ENCODE results near the gene GPR176. TPM values are rescaled to one million over a fixed set of nuclear protein-coding genes. Genes with fewer than 3 reads are reported as not detected.

Gene GPR176
- total and polyA plus RNA-seq, 4 donors: 18.2 to 73.6 (median 31.1) TPM

DNA sequence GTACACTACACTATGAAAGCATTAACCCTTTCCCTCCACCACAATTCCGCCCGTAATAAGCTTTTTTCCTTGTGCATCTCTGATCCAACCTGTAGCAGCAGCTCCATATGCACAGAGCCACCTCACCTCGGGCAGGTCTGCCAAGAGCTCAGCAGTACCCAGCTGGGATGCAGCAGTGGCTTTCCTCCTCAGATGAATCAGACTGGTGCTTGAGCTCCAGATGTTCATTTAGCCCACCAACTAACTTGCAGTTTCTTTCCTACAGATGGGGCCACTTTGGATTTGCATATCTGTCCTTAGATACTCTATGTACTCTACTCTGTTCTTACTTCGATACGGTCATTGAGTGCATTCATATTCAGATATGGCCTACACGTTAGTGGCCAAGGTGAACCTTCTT lies 122.7 kb downstream of the GPR176 start:
- Histone ChIP-seq H3K27ac (ENCODE audit: low read depth in 1 of 2, low read length in 2 of 2) (no peak overlapping the region), H3K4me3 (ENCODE audit: low read length in 2 of 2) (no peak overlapping the region), H3K27me3 (ENCODE audit: control insufficient read depth in 1 of 2, insufficient read depth in 2 of 2, low read length in 1 of 2) (no peaks in the 10 kb centered on the region), H3K9me3 (ENCODE audit: control insufficient read depth, low read length) (no peaks in the 10 kb centered on the region), H3K4me1 (ENCODE audit: control insufficient read depth in 1 of 2, insufficient read depth in 2 of 2, low read length in 2 of 2) (no peaks in the 10 kb centered on the region), H3K36me3 (ENCODE audit: control insufficient read depth in 1 of 2, insufficient read depth in 2 of 2, low read length in 1 of 2) (peaks cover 0 to 7% of the 10 kb centered on the region in 2 donors)
- WGBS, 2 donors: 91 to 93% methylated on average over 6 of the region's 6 CpGs
- no peak for DNase-seq
- ATAC-seq (ENCODE audit: low FRiP score): no peak
- intact Hi-C loops (cut with DNase I): no loop called here

DNA sequence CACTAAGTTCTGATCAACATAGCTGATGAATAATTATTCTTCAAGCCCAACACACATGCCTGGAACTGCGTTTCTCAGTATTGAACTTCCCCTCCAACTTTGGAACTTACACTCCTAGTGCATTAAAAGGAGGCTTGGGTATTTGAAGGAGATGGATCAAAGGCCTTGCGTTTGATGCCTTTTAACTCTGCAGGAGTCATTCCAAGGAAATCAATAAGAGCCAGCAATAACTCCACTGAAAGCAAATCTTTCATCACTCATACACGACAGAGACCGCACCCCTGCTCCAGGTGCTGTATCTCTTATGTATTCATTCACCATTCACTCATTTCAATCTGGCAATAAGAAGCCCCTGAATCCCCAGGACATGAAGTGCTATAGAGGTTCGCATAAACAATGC lies 123.5 kb downstream of the GPR176 start:
- intact Hi-C loops (cut with DNase I): no loop called here
- Histone ChIP-seq H3K4me1 (ENCODE audit: control insufficient read depth in 1 of 2, insufficient read depth in 2 of 2, low read length in 2 of 2) (no peaks in the 10 kb centered on the region), H3K9me3 (ENCODE audit: control insufficient read depth, low read length) (no peaks in the 10 kb centered on the region), H3K27me3 (ENCODE audit: control insufficient read depth in 1 of 2, insufficient read depth in 2 of 2, low read length in 1 of 2) (no peaks in the 10 kb centered on the region), H3K4me3 (ENCODE audit: low read length in 2 of 2) (no peak overlapping the region), H3K36me3 (ENCODE audit: control insufficient read depth in 1 of 2, insufficient read depth in 2 of 2, low read length in 1 of 2) (peaks cover 0 to 7% of the 10 kb centered on the region in 2 donors), H3K27ac (ENCODE audit: low read depth in 1 of 2, low read length in 2 of 2) (no peak overlapping the region)
- WGBS, 2 donors: 92 to 94% methylated on average over 5 of the region's 5 CpGs
- ATAC-seq (ENCODE audit: low FRiP score) (no peak), DNase-seq (no peak)

DNA sequence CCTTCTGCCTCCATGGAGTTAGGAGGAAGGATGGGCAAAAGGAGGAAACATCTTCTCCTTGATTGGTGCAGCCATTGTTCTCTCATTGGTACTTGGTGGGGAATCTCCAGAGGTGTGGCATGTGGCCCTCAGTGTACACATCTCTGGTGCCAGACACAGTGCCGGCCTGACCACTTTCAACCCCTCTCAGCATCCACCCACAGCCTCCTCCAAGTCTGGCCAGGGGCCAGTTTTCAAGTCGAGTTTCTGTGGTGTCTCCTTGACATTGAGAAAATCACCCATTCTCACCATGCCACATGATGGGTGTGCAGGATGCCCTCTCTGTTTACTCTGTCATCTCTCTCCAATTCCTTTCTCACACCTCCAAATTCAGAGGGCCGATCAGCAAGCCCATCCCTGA lies 124.6 kb downstream of the GPR176 start:
- Histone ChIP-seq H3K4me1 (ENCODE audit: control insufficient read depth in 1 of 2, insufficient read depth in 2 of 2, low read length in 2 of 2) (no peaks in the 10 kb centered on the region), H3K4me3 (ENCODE audit: low read length in 2 of 2) (no peak overlapping the region), H3K9me3 (ENCODE audit: control insufficient read depth, low read length) (no peaks in the 10 kb centered on the region), H3K36me3 (ENCODE audit: control insufficient read depth in 1 of 2, insufficient read depth in 2 of 2, low read length in 1 of 2) (peaks cover 0 to 7% of the 10 kb centered on the region in 2 donors), H3K27me3 (ENCODE audit: control insufficient read depth in 1 of 2, insufficient read depth in 2 of 2, low read length in 1 of 2) (no peaks in the 10 kb centered on the region), H3K27ac (ENCODE audit: low read depth in 1 of 2, low read length in 2 of 2) (no peak overlapping the region)
- WGBS, 2 donors: 49 to 68% methylated on average over 3 of the region's 3 CpGs
- ATAC-seq (ENCODE audit: low FRiP score) (no peak), DNase-seq (no peak)
- intact Hi-C loops (cut with DNase I): no loop called here

DNA sequence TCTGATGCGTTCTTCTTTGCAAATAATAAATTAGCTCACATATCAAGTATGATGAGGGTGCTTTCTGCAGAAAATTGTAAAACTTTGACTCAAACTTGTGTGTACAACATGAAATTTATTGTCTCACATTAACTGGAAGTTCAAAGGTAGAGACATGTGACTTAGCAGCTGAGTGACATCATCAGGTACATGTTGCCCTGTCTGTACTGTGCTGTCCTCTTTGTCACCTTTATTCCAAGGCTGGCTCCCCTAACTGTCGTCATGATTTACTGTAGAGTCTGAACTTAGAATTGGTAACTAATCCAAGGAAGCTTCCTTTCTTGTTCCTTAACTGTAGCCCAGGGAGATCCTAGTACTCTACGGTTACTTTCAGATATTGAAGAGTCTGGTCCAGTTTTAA lies 125.1 kb downstream of the GPR176 start:
- no peak for DNase-seq
- H3K36me3 ChIP-seq (ENCODE audit: control insufficient read depth in 1 of 2, insufficient read depth in 2 of 2, low read length in 1 of 2): peaks cover 0 to 6% of the 10 kb centered on the region in 2 donors
- H3K9me3 ChIP-seq (ENCODE audit: control insufficient read depth, low read length): no peaks in the 10 kb centered on the region
- H3K27ac ChIP-seq (ENCODE audit: low read depth in 1 of 2, low read length in 2 of 2): no peak overlapping the region
- H3K4me1 ChIP-seq (ENCODE audit: control insufficient read depth in 1 of 2, insufficient read depth in 2 of 2, low read length in 2 of 2): no peaks in the 10 kb centered on the region
- intact Hi-C loops (cut with DNase I): no loop called here
- no peak for ATAC-seq (ENCODE audit: low FRiP score)
- no peak overlapping the region for H3K4me3 ChIP-seq (ENCODE audit: low read length in 2 of 2)
- H3K27me3 ChIP-seq (ENCODE audit: control insufficient read depth in 1 of 2, insufficient read depth in 2 of 2, low read length in 1 of 2): no peaks in the 10 kb centered on the region
- WGBS, 2 donors: 93 to 96% methylated on average over 3 of the region's 3 CpGs

DNA sequence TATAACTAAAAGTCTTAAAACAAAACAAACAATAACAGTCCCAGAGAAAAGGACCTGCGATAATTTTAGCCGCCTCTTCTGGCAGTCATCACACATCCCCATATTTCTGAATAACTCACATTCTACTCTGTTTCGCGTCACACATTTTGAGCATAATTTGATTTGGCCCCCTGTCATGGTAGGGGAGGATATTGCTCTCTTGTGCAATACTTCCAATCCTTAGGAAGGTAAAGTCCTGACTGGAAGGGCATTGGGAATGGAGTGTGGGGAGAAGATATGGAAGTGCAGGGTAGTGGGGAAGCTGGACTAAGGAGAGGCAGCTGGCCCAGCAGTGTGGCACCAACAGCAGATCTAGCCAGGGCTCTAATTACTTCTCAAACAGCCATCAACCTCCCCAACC lies 126.1 kb downstream of the GPR176 start:
- intact Hi-C loops (cut with DNase I): no loop called here
- ATAC-seq (ENCODE audit: low FRiP score) (no peak), DNase-seq (no peak)
- Histone ChIP-seq H3K27ac (ENCODE audit: low read depth in 1 of 2, low read length in 2 of 2) (no peak overlapping the region), H3K4me3 (ENCODE audit: low read length in 2 of 2) (no peak overlapping the region), H3K36me3 (ENCODE audit: control insufficient read depth in 1 of 2, insufficient read depth in 2 of 2, low read length in 1 of 2) (peaks cover 0 to 4% of the 10 kb centered on the region in 2 donors), H3K27me3 (ENCODE audit: control insufficient read depth in 1 of 2, insufficient read depth in 2 of 2, low read length in 1 of 2) (no peaks in the 10 kb centered on the region), H3K9me3 (ENCODE audit: control insufficient read depth, low read length) (no peaks in the 10 kb centered on the region), H3K4me1 (ENCODE audit: control insufficient read depth in 1 of 2, insufficient read depth in 2 of 2, low read length in 2 of 2) (no peaks in the 10 kb centered on the region)
- 7 to 12% methylated on average over 4 of the region's 4 CpGs for WGBS, 2 donors

DNA sequence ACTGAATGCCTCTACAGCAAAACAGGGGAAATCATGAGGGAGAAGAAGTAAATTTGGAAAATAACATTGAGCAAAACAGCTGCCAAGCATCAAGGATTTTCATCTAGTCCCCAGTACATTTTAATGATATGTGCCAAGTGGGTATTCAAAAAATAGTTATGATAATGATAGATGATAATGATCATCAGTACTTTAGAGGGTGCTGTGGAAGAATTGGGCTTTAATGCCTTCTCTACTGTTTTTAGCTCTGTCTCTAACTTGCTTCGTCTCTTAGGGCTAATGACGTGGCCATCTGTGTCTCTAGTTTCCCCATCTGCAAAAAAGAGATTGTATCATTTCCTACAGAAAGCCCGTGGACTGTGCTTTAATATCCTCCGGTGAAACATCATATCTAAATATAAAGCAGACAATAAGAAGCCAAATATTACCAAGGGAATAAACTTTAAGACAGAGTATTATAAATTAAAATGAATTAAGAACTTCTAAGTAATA lies 127.2 kb downstream of the GPR176 start:
- no peak overlapping the region for H3K27ac ChIP-seq (ENCODE audit: low read depth in 1 of 2, low read length in 2 of 2)
- no peaks in the 10 kb centered on the region for H3K9me3 ChIP-seq (ENCODE audit: control insufficient read depth, low read length)
- H3K4me1 ChIP-seq (ENCODE audit: control insufficient read depth in 1 of 2, insufficient read depth in 2 of 2, low read length in 2 of 2): no peaks in the 10 kb centered on the region
- no peaks in the 10 kb centered on the region for H3K36me3 ChIP-seq (ENCODE audit: control insufficient read depth in 1 of 2, insufficient read depth in 2 of 2, low read length in 1 of 2)
- intact Hi-C loops (cut with DNase I): no loop called here
- H3K27me3 ChIP-seq (ENCODE audit: control insufficient read depth in 1 of 2, insufficient read depth in 2 of 2, low read length in 1 of 2): no peaks in the 10 kb centered on the region
- no peak overlapping the region for H3K4me3 ChIP-seq (ENCODE audit: low read length in 2 of 2)
- WGBS, 2 donors: 62 to 74% methylated on average over 4 of the region's 4 CpGs
- DNase-seq (no peak), ATAC-seq (ENCODE audit: low FRiP score) (no peak)

DNA sequence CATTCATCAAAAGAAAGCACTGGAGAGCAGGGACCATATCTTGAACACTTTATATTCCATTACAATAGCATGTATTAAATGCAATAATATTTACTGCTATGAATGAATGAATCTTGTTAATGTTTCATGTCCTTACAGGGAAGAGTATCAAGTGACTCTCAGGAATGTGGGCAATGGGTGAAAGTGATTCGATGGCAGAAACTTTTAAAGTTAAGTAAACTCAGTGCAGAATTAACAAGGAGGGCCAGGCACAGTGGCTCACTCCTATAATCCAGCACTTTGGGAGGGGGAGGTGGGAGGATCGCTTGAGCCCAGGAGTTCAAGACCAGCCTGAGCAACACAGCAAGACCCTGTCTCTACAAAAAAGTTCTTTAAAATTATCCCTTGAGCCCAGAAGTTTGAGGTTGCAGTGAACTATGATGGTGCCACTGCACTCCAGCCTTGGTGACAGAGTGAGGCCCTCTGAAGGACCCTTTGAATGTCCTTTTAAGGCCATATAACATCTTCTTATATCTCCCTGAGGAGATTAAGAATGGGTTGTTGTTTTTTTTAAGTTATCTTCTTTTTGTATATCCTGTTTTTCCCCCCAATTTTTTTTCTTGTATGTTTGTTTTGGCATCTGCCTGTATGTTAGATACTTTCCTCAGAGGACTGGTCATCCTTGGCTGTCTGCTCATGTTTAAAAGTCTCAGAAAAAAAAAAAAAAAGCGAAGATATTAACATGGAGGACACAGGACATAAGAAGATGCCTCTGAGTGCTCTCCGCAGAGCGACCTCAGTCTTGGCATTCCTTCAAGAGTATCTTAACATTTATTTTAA lies 127.8 kb downstream of the GPR176 start:
- Histone ChIP-seq H3K9me3 (ENCODE audit: control insufficient read depth, low read length) (no peaks in the 10 kb centered on the region), H3K36me3 (ENCODE audit: control insufficient read depth in 1 of 2, insufficient read depth in 2 of 2, low read length in 1 of 2) (no peaks in the 10 kb centered on the region), H3K27ac (ENCODE audit: low read depth in 1 of 2, low read length in 2 of 2) (no peak overlapping the region), H3K4me3 (ENCODE audit: low read length in 2 of 2) (no peak overlapping the region), H3K27me3 (ENCODE audit: control insufficient read depth in 1 of 2, insufficient read depth in 2 of 2, low read length in 1 of 2) (no peaks in the 10 kb centered on the region), H3K4me1 (ENCODE audit: control insufficient read depth in 1 of 2, insufficient read depth in 2 of 2, low read length in 2 of 2) (no peaks in the 10 kb centered on the region)
- intact Hi-C loops (cut with DNase I): no loop called here
- 74 to 81% methylated on average over 5 of the region's 5 CpGs for WGBS, 2 donors
- DNase-seq (no peak), ATAC-seq (ENCODE audit: low FRiP score) (no peak)

DNA sequence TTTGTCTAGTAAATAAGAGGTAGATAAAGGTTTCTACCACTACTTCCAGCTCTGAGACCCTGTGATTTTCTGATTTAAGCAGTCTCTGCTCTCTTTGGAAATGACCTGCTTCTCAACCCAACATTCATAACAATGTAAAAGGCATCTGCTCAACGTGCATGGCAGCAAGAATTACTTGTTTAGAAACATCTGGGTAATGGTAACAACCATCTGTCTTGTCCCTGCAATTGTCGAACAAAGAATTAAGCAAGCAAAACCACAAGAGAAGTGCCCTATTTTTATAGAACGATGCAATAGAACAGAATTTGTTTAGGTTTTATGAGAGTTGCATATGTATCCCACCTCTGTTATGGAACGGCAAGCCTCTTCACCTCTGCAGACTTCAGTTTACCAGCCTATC lies 130.3 kb downstream of the GPR176 start:
- H3K4me3 ChIP-seq (ENCODE audit: low read length in 2 of 2): no peak overlapping the region
- no peaks in the 10 kb centered on the region for H3K9me3 ChIP-seq (ENCODE audit: control insufficient read depth, low read length)
- no peaks in the 10 kb centered on the region for H3K27me3 ChIP-seq (ENCODE audit: control insufficient read depth in 1 of 2, insufficient read depth in 2 of 2, low read length in 1 of 2)
- WGBS, 2 donors: 78 to 80% methylated on average over 4 of the region's 4 CpGs
- no peak for DNase-seq
- no peaks in the 10 kb centered on the region for H3K4me1 ChIP-seq (ENCODE audit: control insufficient read depth in 1 of 2, insufficient read depth in 2 of 2, low read length in 2 of 2)
- H3K27ac ChIP-seq (ENCODE audit: low read depth in 1 of 2, low read length in 2 of 2): no peak overlapping the region
- H3K36me3 ChIP-seq (ENCODE audit: control insufficient read depth in 1 of 2, insufficient read depth in 2 of 2, low read length in 1 of 2): no peaks in the 10 kb centered on the region
- ATAC-seq (ENCODE audit: low FRiP score): no peak
- intact Hi-C loops (cut with DNase I): loop anchor here (5.0 to 10.0 kb wide), 5 partner anchors 83 to 245 kb away; partner anchors contain the start of genes GPR176 (in 1 of the 2) and SRP14 (in 1 of the 2)

All from aorta (tissue), 5 donors.